ENCODE data around the gene STRIP2. TPM values are rescaled to one million over a fixed set of nuclear protein-coding genes. Genes with fewer than 3 reads are reported as not detected.

The STRIP2 gene
- total RNA-seq, 3 donors from 2014 or later (not counting 1 experiment from before 2014, with no cell fraction given): 1.7 to 2.3 (median 2.1) TPM

DNA sequence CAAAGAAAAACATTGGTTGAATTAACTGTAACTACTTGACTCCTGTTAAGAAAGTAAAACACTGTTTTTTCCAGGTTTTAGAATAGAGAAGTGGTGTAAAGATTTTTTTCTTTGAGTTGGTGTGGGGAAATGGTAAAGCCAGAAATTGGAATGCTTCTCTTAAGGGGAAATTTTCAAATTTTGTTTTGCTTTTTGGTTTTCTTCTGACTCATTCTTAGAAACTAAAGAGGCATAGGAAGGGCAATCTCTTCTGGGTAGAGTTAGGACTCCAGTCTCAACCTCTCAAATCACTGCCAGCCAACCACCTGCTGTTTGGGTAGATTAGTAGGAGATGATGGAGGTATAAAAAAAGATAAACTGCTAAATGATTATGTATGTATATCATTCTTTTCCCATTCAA, 47.7 kb upstream of the STRIP2 start:
- ATAC-seq (no peak), DNase-seq (no peak)
- intact Hi-C loops (cut with micrococcal nuclease): no loop called here
- Mint-ChIP-seq H3K36me3 (no peaks in the 10 kb centered on the region), H3K4me1 (no peaks in the 10 kb centered on the region), H3K9me3 (no peaks in the 10 kb centered on the region), H3K4me3 (no peak overlapping the region), H3K27ac (no peak overlapping the region), H3K27me3 (ENCODE audit: low read depth in 2 of 2) (no peaks in the 10 kb centered on the region)
- no peak overlapping the region for H3K27ac ChIP-seq (ENCODE audit: low read length)
- no peak for TF ChIP-seq CTCF (IDR thresholded peaks at IDR 0.05)
- H3K4me3 ChIP-seq (ENCODE audit: low read length): no peak overlapping the region
- H3K9me3 ChIP-seq (ENCODE audit: control insufficient read depth, insufficient read depth, low read length): no peaks in the 10 kb centered on the region
- H3K27me3 ChIP-seq (ENCODE audit: control insufficient read depth, insufficient read depth, low read length): no peaks in the 10 kb centered on the region
- H3K36me3 ChIP-seq (ENCODE audit: control insufficient read depth, insufficient read depth, low read length): no peaks in the 10 kb centered on the region
- H3K4me1 ChIP-seq (ENCODE audit: control insufficient read depth, insufficient read depth, low read length): no peaks in the 10 kb centered on the region

GRCh38 chr7:129387537-129387936, 46.7 kb upstream of the STRIP2 start:
- Mint-ChIP-seq H3K27ac (no peak overlapping the region), H3K36me3 (no peaks in the 10 kb centered on the region), H3K27me3 (ENCODE audit: low read depth in 2 of 2) (no peaks in the 10 kb centered on the region), H3K4me1 (no peaks in the 10 kb centered on the region), H3K9me3 (no peaks in the 10 kb centered on the region), H3K4me3 (no peak overlapping the region)
- Histone ChIP-seq H3K9me3 (ENCODE audit: control insufficient read depth, insufficient read depth, low read length) (no peaks in the 10 kb centered on the region), H3K36me3 (ENCODE audit: control insufficient read depth, insufficient read depth, low read length) (no peaks in the 10 kb centered on the region), H3K4me1 (ENCODE audit: control insufficient read depth, insufficient read depth, low read length) (no peaks in the 10 kb centered on the region), H3K27ac (ENCODE audit: low read length) (no peak overlapping the region), H3K27me3 (ENCODE audit: control insufficient read depth, insufficient read depth, low read length) (no peaks in the 10 kb centered on the region), H3K4me3 (ENCODE audit: low read length) (no peak overlapping the region)
- no peak for TF ChIP-seq CTCF (IDR thresholded peaks at IDR 0.05)
- no peak for ATAC-seq
- intact Hi-C loops (cut with micrococcal nuclease): no loop called here
- WGBS (ENCODE audit: insufficient coverage): 88% methylated on average over 1 of the region's 2 CpGs
- DNase-seq: no peak

GRCh38 chr7:129388333-129389098, 45.7 kb upstream of the STRIP2 start:
- no peak for DNase-seq
- Mint-ChIP-seq H3K27me3 (ENCODE audit: low read depth in 2 of 2) (no peaks in the 10 kb centered on the region), H3K9me3 (no peaks in the 10 kb centered on the region), H3K4me3 (no peak overlapping the region), H3K27ac (no peak overlapping the region), H3K36me3 (no peaks in the 10 kb centered on the region), H3K4me1 (no peaks in the 10 kb centered on the region)
- intact Hi-C loops (cut with micrococcal nuclease): no loop called here
- Histone ChIP-seq H3K27ac (ENCODE audit: low read length) (no peak overlapping the region), H3K36me3 (ENCODE audit: control insufficient read depth, insufficient read depth, low read length) (no peaks in the 10 kb centered on the region), H3K9me3 (ENCODE audit: control insufficient read depth, insufficient read depth, low read length) (no peaks in the 10 kb centered on the region), H3K4me3 (ENCODE audit: low read length) (no peak overlapping the region), H3K4me1 (ENCODE audit: control insufficient read depth, insufficient read depth, low read length) (no peaks in the 10 kb centered on the region), H3K27me3 (ENCODE audit: control insufficient read depth, insufficient read depth, low read length) (no peaks in the 10 kb centered on the region)
- no peak for ATAC-seq
- no peak for TF ChIP-seq CTCF (IDR thresholded peaks at IDR 0.05)
- 97% methylated on average over 8 of the region's 8 CpGs for WGBS (ENCODE audit: insufficient coverage)

- Mint-ChIP-seq H3K27ac (no peak overlapping the region), H3K4me1 (no peaks in the 10 kb centered on the region), H3K4me3 (no peak overlapping the region), H3K27me3 (ENCODE audit: low read depth in 2 of 2) (no peaks in the 10 kb centered on the region), H3K36me3 (no peaks in the 10 kb centered on the region), H3K9me3 (no peaks in the 10 kb centered on the region)
- ATAC-seq (no peak), DNase-seq (no peak)
- no peak overlapping the region for H3K4me3 ChIP-seq (ENCODE audit: low read length)
- H3K27me3 ChIP-seq (ENCODE audit: control insufficient read depth, insufficient read depth, low read length): no peaks in the 10 kb centered on the region
- no CpG with 5 or more reads among the region's 1 CpG for WGBS (ENCODE audit: insufficient coverage)
- no peak for TF ChIP-seq CTCF (IDR thresholded peaks at IDR 0.05)
- intact Hi-C loops (cut with micrococcal nuclease): no loop called here
- no peaks in the 10 kb centered on the region for H3K4me1 ChIP-seq (ENCODE audit: control insufficient read depth, insufficient read depth, low read length)
- no peak overlapping the region for H3K27ac ChIP-seq (ENCODE audit: low read length)
- no peaks in the 10 kb centered on the region for H3K36me3 ChIP-seq (ENCODE audit: control insufficient read depth, insufficient read depth, low read length)
- H3K9me3 ChIP-seq (ENCODE audit: control insufficient read depth, insufficient read depth, low read length): no peaks in the 10 kb centered on the region
Observed at GRCh38 chr7:129389829-129390228, 44.4 kb upstream of the STRIP2 start.

Data from natural killer cell (primary cell).